K562 (cell line): Measurements from ENCODE around the gene MSANTD4. TPM values are rescaled to one million over a fixed set of nuclear protein-coding genes. Genes with fewer than 3 reads are reported as not detected.

ENCODE experiments used
- CBFB ChIP-seq: sonication (generic); formaldehyde crosslinking; IDR thresholded peaks from 2 replicates; pipeline ENCODE4 v1.4.0; 2020; ENCODE audit warnings: mild to moderate bottlenecking, missing genetic modification reagents
- CHD1 ChIP-seq: fragments of 200-600 bp; sonication (generic); IDR thresholded peaks from one replicate; pipeline ENCODE4 v1.6.1; 2012; ENCODE audit warnings: mild to moderate bottlenecking, moderate library complexity, low read length, inconsistent platforms
- DPF2 ChIP-seq: fragments of 450-650 bp; IDR thresholded peaks from 2 replicates; pipeline ENCODE4 v1.6.1; 2016
- ESRRB ChIP-seq: fragments of 250-450 bp; sonication (Bioruptor Pico); IDR thresholded peaks from 2 replicates; pipeline ENCODE4 v1.5.0; 2020; ENCODE audit warnings: mild to moderate bottlenecking, moderate library complexity, borderline replicate concordance
- FOXK1 ChIP-seq: sonication (generic); formaldehyde crosslinking; IDR thresholded peaks from 2 replicates; pipeline ENCODE4 v1.8.0; 2022; ENCODE audit warnings: missing genetic modification reagents, mild to moderate bottlenecking, borderline replicate concordance
- GATAD2A ChIP-seq: fragments of 450-650 bp; IDR thresholded peaks from 2 replicates; pipeline ENCODE4 v1.6.1; 2017
- HCFC1 ChIP-seq: IDR thresholded peaks from 2 replicates; pipeline ENCODE4 v1.6.1; 2012; ENCODE audit warnings: low read depth, low read length, improper control_type of control experiment
- HMG20B ChIP-seq: fragments of 250-450 bp; sonication (Bioruptor Pico); IDR thresholded peaks from 2 replicates; pipeline ENCODE4 v1.5.0; 2021; ENCODE audit warnings: mild to moderate bottlenecking
- HOXB6 ChIP-seq: fragments of 250-450 bp; sonication (Bioruptor Pico); IDR thresholded peaks from 2 replicates; pipeline ENCODE4 v1.5.1; 2022; ENCODE audit warnings: mild to moderate bottlenecking, borderline replicate concordance
- KHSRP ChIP-seq: fragments of 450-650 bp; IDR thresholded peaks from 2 replicates; pipeline ENCODE4 v1.6.1; 2017
- MCM2 ChIP-seq: fragments of 450-650 bp; IDR thresholded peaks from 2 replicates; pipeline ENCODE4 v1.6.1; 2017; ENCODE audit warnings: low read depth, mild to moderate bottlenecking
- MNT ChIP-seq, 2 experiments: fragments of 450-650 bp; conservative IDR thresholded peaks; 2 replicates each; pipeline ENCODE4 v1.6.1; 2017; ENCODE audit warnings: mild to moderate bottlenecking in 2 of 2, moderate library complexity in 2 of 2
- MTA3 ChIP-seq: fragments of 450-650 bp; formaldehyde crosslinking; IDR thresholded peaks from 2 replicates; pipeline ENCODE4 v1.6.1; 2017; ENCODE audit warnings: mild to moderate bottlenecking, borderline replicate concordance
- NEUROD1 ChIP-seq: fragments of 150-350 bp; IDR thresholded peaks from 2 replicates; pipeline ENCODE4 v1.6.1; 2014; ENCODE audit warnings: borderline replicate concordance, low read length, low read depth; ENCODE audit not compliant: partially characterized antibody
- NR3C1 ChIP-seq: sonication (generic); formaldehyde crosslinking; IDR thresholded peaks from 2 replicates; pipeline ENCODE4 v1.8.1; 2022; ENCODE audit warnings: missing genetic modification reagents
- PHF20 ChIP-seq: fragments of 450-650 bp; IDR thresholded peaks from 2 replicates; pipeline ENCODE4 v1.6.1; 2018; ENCODE audit not compliant: partially characterized antibody
- PTBP1 ChIP-seq: fragments of 200-400 bp; formaldehyde crosslinking; IDR thresholded peaks from 2 replicates; pipeline ENCODE4 v1.6.1; 2017; ENCODE audit warnings: low read depth, low read length
- RBFOX2 ChIP-seq: fragments of 200-400 bp; formaldehyde crosslinking; IDR thresholded peaks from 2 replicates; pipeline ENCODE4 v1.6.1; 2017; ENCODE audit warnings: low read depth, mild to moderate bottlenecking, low read length, moderate library complexity
- RHOXF2B ChIP-seq: fragments of 250-450 bp; sonication (Bioruptor Pico); conservative IDR thresholded peaks from 2 replicates; pipeline ENCODE4 v1.5.1; 2021
- SAP30 ChIP-seq: fragments of 200-600 bp; sonication (generic); IDR thresholded peaks from 2 replicates; pipeline ENCODE4 v1.6.1; 2012; ENCODE audit warnings: borderline replicate concordance, low read depth, mild to moderate bottlenecking, moderate library complexity, low read length, control low read depth, inconsistent platforms; ENCODE audit not compliant: insufficient read depth, poor library complexity, severe bottlenecking
- SMC3 ChIP-seq: conservative IDR thresholded peaks from 2 replicates; pipeline ENCODE4 v1.6.1; 2011; ENCODE audit warnings: low read depth, low read length, improper control_type of control experiment; ENCODE audit not compliant: insufficient read depth
- TRIM24 ChIP-seq, 2 experiments: fragments of 450-650 bp; IDR thresholded peaks; 2 replicates each; pipeline ENCODE4 v1.6.1; 2016
- ZNF23 ChIP-seq: fragments of 250-450 bp; sonication (Bioruptor Pico); IDR thresholded peaks from 2 replicates; pipeline ENCODE4 v1.4.0; 2020; ENCODE audit warnings: mild to moderate bottlenecking
- ZNF24 ChIP-seq: fragments of 450-650 bp; IDR thresholded peaks from 2 replicates; pipeline ENCODE4 v1.6.1; 2016
- ZNF518B ChIP-seq: fragments of 250-450 bp; sonication (Bioruptor Pico); IDR thresholded peaks from 2 replicates; pipeline ENCODE4 v1.5.0; 2021; ENCODE audit warnings: mild to moderate bottlenecking, moderate library complexity
- ZNF695 ChIP-seq: fragments of 450-650 bp; formaldehyde crosslinking; IDR thresholded peaks from 2 replicates; pipeline ENCODE4 v1.4.0; 2020; ENCODE audit warnings: mild to moderate bottlenecking, moderate library complexity
- ZNF764 ChIP-seq: fragments of 250-450 bp; sonication (Bioruptor Pico); IDR thresholded peaks from 2 replicates; pipeline ENCODE4 v1.4.0; 2020; ENCODE audit warnings: low read depth, mild to moderate bottlenecking, moderate library complexity
- polyA plus RNA-seq, 8 experiments: library from polyadenylated mRNA; depleted of rRNA in 4 of 8; stranded (reverse) in 5 of 8; unstranded in 3 of 8; fragments of >200 nt; fragmentation: Nextera tagmentation in 2 of 8; fragmentation: Illumina TruSeq in 1 of 8; extraction: Ambion mirVana in 2 of 8; extraction: Trizol in 1 of 8; gene quantifications; 2 replicates each; pipeline versions ENCODE4 v1.2.1 to v1.2.3, GENCODE V29; 2011 to 2014; ENCODE audit warnings: inconsistent platforms in 1 of 8, missing spikeins in 1 of 8
- total RNA-seq, 7 experiments: library from RNA; depleted of rRNA in 6 of 7; stranded (reverse); fragments of >200 nt in 6 of 7; fragmentation: Illumina TruSeq in 2 of 7; extraction: Trizol in 2 of 7; gene quantifications; 2 replicates each; pipeline versions ENCODE4 v1.2.1 to v1.2.3, GENCODE V29; 2011 to 2021; ENCODE audit warnings: low replicate concordance in 1 of 7

The MSANTD4 gene
- total and polyA plus RNA-seq, 9 of the 15 experiments (the other 6 are each of a cell fraction or from before 2014, with no cell fraction given): 5.0 to 16.4 (median 10.2) TPM

- TF ChIP-seq NR3C1 (no peak), ZNF518B (CRISPR knock-in tag) (no peak), GATAD2A (no peak), ZNF695 (CRISPR knock-in tag) (no peak), ESRRB (CRISPR knock-in tag) (no peak), HOXB6 (no peak), FOXK1 (no peak), PHF20 (peak; percentile 49), TRIM24 (IDR thresholded peaks at IDR 0.05) (no peak), KHSRP (no peak), SMC3 (no peak), CHD1 (no peak), PTBP1 (no peak), NEUROD1 (peak; percentile 90), CBFB (CRISPR knock-in tag) (no peak), ZNF764 (CRISPR knock-in tag) (no peak), DPF2 (no peak), RHOXF2B (no peak), ZNF24 (no peak), MTA3 (no peak; the same call in 1 of the 2 replicates), ZNF23 (CRISPR knock-in tag) (no peak), HMG20B (CRISPR knock-in tag) (no peak), RBFOX2 (peak; percentile 80), SAP30 (no peak), HCFC1 (peak; percentile 55; the same call in 1 of the 2 replicates), MCM2 (no peak), MNT (conservative IDR thresholded peaks at IDR 0.05) (0 out of 4 replicates have a peak, but pooled peaks of 1 of the 2 experiments have one; percentile 56)
These were observed at the start of gene MSANTD4 (continued) for GRCh38 chr11:106021967-106022794.
